Caco-2 (cell line): ENCODE data around the gene SRSF2. TPM values are rescaled to one million over a fixed set of nuclear protein-coding genes. Genes with fewer than 3 reads are reported as not detected.

Source experiments
- Bru-seq: library from RNA; stranded (reverse); fragments of 400-500 nt; gene quantifications from one replicate; lab custom pipeline; 2021; lab: Mats Ljungman, UMichigan
- BruChase-seq, 2 experiments: library from RNA; stranded (reverse); fragments of 400-500 nt; gene quantifications; one replicate each; lab custom pipeline; 2021; lab: Mats Ljungman, UMichigan
- BruUV-seq: library from RNA; stranded (reverse); fragments of 400-500 nt; replicated peaks from 2 replicates; lab custom pipeline; 2021; lab: Mats Ljungman, UMichigan
- CTCF ChIA-PET: fragments of 300-600 bp; sonication (Branson Sonifier 250); formaldehyde crosslinking; loops from one replicate; lab custom pipeline; 2022; ENCODE audit warnings: antibody characterized with exemption; lab: Charles Lee
- POLR2A ChIA-PET: fragments of 300-600 bp; sonication (Branson Sonifier 250); formaldehyde crosslinking; loops from one replicate; lab custom pipeline; 2022; ENCODE audit warnings: antibody characterized with exemption; lab: Charles Lee
- DNase-seq, 2 experiments: peaks; one replicate each; pipeline versions ENCODE4 v3.0.0 to v3.0.0-alpha.2; 2020 to 2022
- H3K27me3 ChIP-seq: replicated peaks from 2 replicates; pipeline ENCODE4 v1.6.0; 2011; ENCODE audit warnings: low read length; ENCODE audit not compliant: control insufficient read depth, insufficient read depth
- H3K36me3 ChIP-seq: 2 replicates; pipeline ENCODE4 v1.5.1; 2011; ENCODE audit warnings: low read length; ENCODE audit not compliant: control insufficient read depth, insufficient read depth
- H3K4me1 ChIP-seq: fragments of 250-450 bp; sonication (Bioruptor Pico); 2 replicates; pipeline ENCODE4 v1.5.1; 2020; ENCODE audit warnings: mild to moderate bottlenecking
- H3K4me3 ChIP-seq: 2 replicates; pipeline ENCODE4 v1.5.1; 2011; ENCODE audit warnings: low read depth, mild to moderate bottlenecking, control low read depth, low read length
- H3K9me3 ChIP-seq: fragments of 250-450 bp; sonication (Bioruptor Pico); 2 replicates; pipeline ENCODE4 v1.5.1; 2020; ENCODE audit warnings: mild to moderate bottlenecking, moderate library complexity
- H3K27ac Mint-ChIP-seq: one replicate; pipeline ENCODE4 v1.8.0; 2022; ENCODE audit warnings: mixed read lengths; ENCODE audit not compliant: unreplicated experiment
- H3K27me3 Mint-ChIP-seq: one replicate; pipeline ENCODE4 v1.8.0; 2022; ENCODE audit warnings: mixed read lengths; ENCODE audit not compliant: insufficient read depth, unreplicated experiment
- H3K36me3 Mint-ChIP-seq: one replicate; pipeline ENCODE4 v1.8.0; 2022; ENCODE audit warnings: mild to moderate bottlenecking, mixed read lengths; ENCODE audit not compliant: insufficient read depth, unreplicated experiment
- H3K4me1 Mint-ChIP-seq: one replicate; pipeline ENCODE4 v1.8.0; 2022; ENCODE audit warnings: low read depth, mixed read lengths; ENCODE audit not compliant: unreplicated experiment
- H3K4me3 Mint-ChIP-seq: one replicate; pipeline ENCODE4 v1.8.0; 2022; ENCODE audit warnings: mild to moderate bottlenecking, moderate library complexity, mixed read lengths; ENCODE audit not compliant: unreplicated experiment
- H3K9me3 Mint-ChIP-seq: one replicate; pipeline ENCODE4 v1.8.0; 2022; ENCODE audit warnings: mixed read lengths; ENCODE audit not compliant: unreplicated experiment
- CTCF ChIP-seq, 2 experiments: fragments of 200-600 bp in 1 of 2; IDR thresholded peaks; 1 replicate in 1 of 2; 2 replicates in 1 of 2; pipeline versions ENCODE4 v1.5.1 to v1.8.0; 2011 to 2022; ENCODE audit warnings: antibody characterized with exemption in 1 of 2, control low read depth in 1 of 2, inconsistent platforms in 1 of 2, low read depth in 1 of 2, low read length in 1 of 2, mild to moderate bottlenecking in 1 of 2, moderate library complexity in 1 of 2; ENCODE audit not compliant: insufficient read depth in 1 of 2, severe bottlenecking in 1 of 2, unreplicated experiment in 1 of 2
- intact Hi-C: fragments of 100-400 bp; cut with micrococcal nuclease; formaldehyde crosslinking; loops from one replicate; pipeline ENCODE4 v1.10.0; 2022; ENCODE audit not compliant: unreplicated experiment
- long read RNA-seq: library from polyadenylated mRNA; stranded (forward); transcript quantifications from one replicate; pipeline ENCODE4 v2.0.0, GENCODE V29; 2022
- total RNA-seq: library from RNA; stranded (reverse); gene quantifications from 2 replicates; pipeline ENCODE4 v1.2.3, GENCODE V29; 2022

SRSF2 gene
- 349 and 356 TPM in 2 replicates for total RNA-seq
- Bru-seq, nascent RNA: percentile 100 among the genes with signal in this experiment
- percentile 100 among the genes with signal in this experiment for BruChase-seq, experiment 1, labeled RNA remaining after a 2-hour chase
- percentile 100 among the genes with signal in this experiment for BruChase-seq, experiment 2, labeled RNA remaining after a 6-hour chase
- long read RNA-seq, transcript SRSF2-202 (3 exons, 1,927 nt): major isoform, 287 of 398 reads
- long read RNA-seq, transcript SRSF2-208 (4 exons, 1,359 nt): minor isoform, 10 of 398 reads
- long read RNA-seq, transcript SRSF2-203 (2 exons, 2,885 nt): minor isoform, 23 of 398 reads
- long read RNA-seq, transcript SRSF2-209 (2 exons, 1,001 nt): minor isoform, 8 of 398 reads
- long read RNA-seq, partial matches to known transcripts: 10 of 398 reads
- long read RNA-seq, other reads (novel, unspliced or antisense): 52 of 398 reads

GRCh38 chr17:76737082-76737675 lies at the start of gene SRSF2:
SRSF2 (minus strand) TSS chr17:76737331; CDS start chr17:76737160, 171 bp downstream.
- H3K4me3 Mint-ChIP-seq: peak within 1 kb of the TSS; percentile 96
- POLR2A ChIA-PET: interaction anchor here (0.6 to 1.6 kb wide), 8 partner anchors 8 to 1306 kb away, joined by 3 to 9 read pairs (median 3); no protein-coding TSS in a partner anchor
- BruUV-seq: no TSS peak
- Histone ChIP-seq H3K9me3 (no peaks in the 10 kb centered on the region), H3K27me3 (no peaks in the 10 kb centered on the region), H3K4me3 (peak within 1 kb of the TSS; percentile 97), H3K36me3 (peaks cover 11% of the 10 kb centered on the region), H3K4me1 (peaks cover 18% of the 10 kb centered on the region)
- peak; percentile 99 for DNase-seq
- CTCF ChIA-PET: interaction anchor here (0.7 kb wide), 1 partner anchor 10 kb away, joined by 3 read pairs; no protein-coding TSS in a partner anchor
- no peak for TF ChIP-seq CTCF (IDR thresholded peaks at IDR 0.05; ENCODE audit: insufficient read depth in 1 of 2, low read depth in 1 of 2, low read length in 1 of 2, severe bottlenecking in 1 of 2, unreplicated experiment in 1 of 2)
- intact Hi-C loops: loop anchor here (1.0 kb wide), 1 partner anchor 26 kb away; no protein-coding TSS in a partner anchor
- peaks cover 21% of the 10 kb centered on the region for H3K4me1 Mint-ChIP-seq
- H3K9me3 Mint-ChIP-seq: no peaks in the 10 kb centered on the region
- no peaks in the 10 kb centered on the region for H3K27me3 Mint-ChIP-seq
- peaks cover 76% of the 10 kb centered on the region for H3K36me3 Mint-ChIP-seq
- H3K27ac Mint-ChIP-seq: peak within 1 kb of the TSS; percentile 96

GRCh38 chr17:76784926-76785325 lies 47.8 kb upstream of the SRSF2 start:
- H3K27ac Mint-ChIP-seq: no peak overlapping the region
- no peak for DNase-seq
- TF ChIP-seq CTCF (IDR thresholded peaks at IDR 0.05; ENCODE audit: insufficient read depth in 1 of 2, low read depth in 1 of 2, low read length in 1 of 2, severe bottlenecking in 1 of 2, unreplicated experiment in 1 of 2): no peak
- H3K9me3 ChIP-seq: no peaks in the 10 kb centered on the region
- POLR2A ChIA-PET: no interaction called here
- H3K36me3 Mint-ChIP-seq: peaks cover 15% of the 10 kb centered on the region
- H3K4me3 Mint-ChIP-seq: no peak overlapping the region
- H3K4me3 ChIP-seq: no peak overlapping the region
- no TSS peak for BruUV-seq
- no peaks in the 10 kb centered on the region for H3K36me3 ChIP-seq
- H3K4me1 Mint-ChIP-seq: peaks cover 9% of the 10 kb centered on the region
- H3K9me3 Mint-ChIP-seq: no peaks in the 10 kb centered on the region
- H3K27me3 Mint-ChIP-seq: no peaks in the 10 kb centered on the region
- H3K27me3 ChIP-seq: no peaks in the 10 kb centered on the region
- CTCF ChIA-PET: no interaction called here
- peaks cover 12% of the 10 kb centered on the region for H3K4me1 ChIP-seq
- intact Hi-C loops: no loop called here

GRCh38 chr17:76783146-76783545 lies 46.0 kb upstream of the SRSF2 start:
- no TSS peak for BruUV-seq
- ChIA-PET CTCF (no interaction called here), POLR2A (interaction anchor here (0.6 kb wide), 2 partner anchors 10 to 307 kb away, joined by 4 to 5 read pairs; no protein-coding TSS in a partner anchor)
- H3K9me3 Mint-ChIP-seq: no peaks in the 10 kb centered on the region
- H3K27ac Mint-ChIP-seq: no peak overlapping the region
- no peaks in the 10 kb centered on the region for H3K27me3 Mint-ChIP-seq
- intact Hi-C loops: no loop called here
- no peaks in the 10 kb centered on the region for H3K4me1 Mint-ChIP-seq
- H3K4me3 ChIP-seq: no peak overlapping the region
- no peak for DNase-seq
- no peaks in the 10 kb centered on the region for H3K36me3 ChIP-seq
- no peak for TF ChIP-seq CTCF (IDR thresholded peaks at IDR 0.05; ENCODE audit: insufficient read depth in 1 of 2, low read depth in 1 of 2, low read length in 1 of 2, severe bottlenecking in 1 of 2, unreplicated experiment in 1 of 2)
- H3K36me3 Mint-ChIP-seq: peaks cover 22% of the 10 kb centered on the region
- H3K4me3 Mint-ChIP-seq: no peak overlapping the region
- H3K9me3 ChIP-seq: no peaks in the 10 kb centered on the region
- peaks cover 3% of the 10 kb centered on the region; the same call in 1 of the 2 replicates for H3K4me1 ChIP-seq
- H3K27me3 ChIP-seq: no peaks in the 10 kb centered on the region
